Neural progenitor cell (in vitro differentiated cells): ENCODE data around the gene CCDC142. TPM values are rescaled to one million over a fixed set of nuclear protein-coding genes. Genes with fewer than 3 reads are reported as not detected.
A peak's percentile ranks its signal among the peaks of the same experiment; 100 is the strongest.
"Not testable (repeated sequence)": the region's sequence is repeated elsewhere in the genome, so short reads cannot be mapped to it uniquely, and the experiment has no call there.

Experiments
- DNase-seq: peaks from one replicate; pipeline ENCODE4 v3.0.0-alpha.2; 2016; ENCODE audit warnings: low spot score
- H2AFZ ChIP-seq: fragments of 200-600 bp; sonication (generic); replicated peaks from 2 replicates; pipeline ENCODE4 v1.6.1; 2016; ENCODE audit warnings: antibody characterized with exemption
- H3F3A ChIP-seq: fragments of 200-600 bp; sonication (generic); 2 replicates; pipeline ENCODE4 v1.6.1; 2016; ENCODE audit warnings: antibody characterized with exemption, low read depth
- H3K27ac ChIP-seq: fragments of 200-600 bp; sonication (generic); 2 replicates; pipeline ENCODE4 v1.5.1; 2016; ENCODE audit warnings: mild to moderate bottlenecking
- H3K27me3 ChIP-seq: fragments of 200-600 bp; sonication (generic); 2 replicates; pipeline ENCODE4 v1.6.1; 2016; ENCODE audit warnings: mild to moderate bottlenecking, moderate library complexity
- H3K36me3 ChIP-seq: fragments of 200-600 bp; sonication (generic); 2 replicates; pipeline ENCODE4 v1.5.1; 2016
- H3K4me1 ChIP-seq: fragments of 200-600 bp; sonication (generic); 2 replicates; pipeline ENCODE4 v1.6.1; 2016; ENCODE audit warnings: mixed run types
- H3K4me2 ChIP-seq: fragments of 200-600 bp; sonication (generic); 2 replicates; pipeline ENCODE4 v1.6.1; 2016
- H3K4me3 ChIP-seq: fragments of 200-600 bp; sonication (generic); 2 replicates; pipeline ENCODE4 v1.5.1; 2016
- H3K79me2 ChIP-seq: fragments of 200-600 bp; sonication (generic); 2 replicates; pipeline ENCODE4 v1.6.1; 2016; ENCODE audit warnings: low read depth
- H3K9ac ChIP-seq: fragments of 200-600 bp; sonication (generic); 2 replicates; pipeline ENCODE4 v1.6.1; 2016
- H3K9me3 ChIP-seq: fragments of 200-600 bp; sonication (generic); 2 replicates; pipeline ENCODE4 v1.5.1; 2016; ENCODE audit warnings: low read depth
- H4K20me1 ChIP-seq: fragments of 200-600 bp; sonication (generic); 2 replicates; pipeline ENCODE4 v1.6.1; 2016; ENCODE audit warnings: low read depth
- H3K27ac Mint-ChIP-seq: 3 replicates; pipeline ENCODE4 v1.8.0; 2021; ENCODE audit warnings: mixed read lengths
- H3K27me3 Mint-ChIP-seq: 2 replicates; pipeline ENCODE4 v1.8.0; 2022; ENCODE audit warnings: low read depth, mild to moderate bottlenecking, inconsistent platforms, moderate library complexity, mixed read lengths; ENCODE audit not compliant: insufficient read depth
- H3K36me3 Mint-ChIP-seq: 3 replicates; pipeline ENCODE4 v1.8.0; 2021; ENCODE audit warnings: mixed read lengths
- H3K4me1 Mint-ChIP-seq: 3 replicates; pipeline ENCODE4 v1.8.0; 2021; ENCODE audit warnings: mixed read lengths
- H3K4me3 Mint-ChIP-seq: 3 replicates; pipeline ENCODE4 v1.8.0; 2021; ENCODE audit warnings: mild to moderate bottlenecking, moderate library complexity, mixed read lengths
- H3K9me3 Mint-ChIP-seq: 3 replicates; pipeline ENCODE4 v1.8.0; 2020; ENCODE audit warnings: mixed read lengths
- EZH2 ChIP-seq: fragments of 200-600 bp; sonication (generic); IDR thresholded peaks from 2 replicates; pipeline ENCODE4 v1.6.1; 2017; ENCODE audit warnings: antibody characterized with exemption, mild to moderate bottlenecking, moderate library complexity
- EZH2phosphoT487 ChIP-seq: fragments of 200-600 bp; sonication (generic); IDR thresholded peaks from 2 replicates; pipeline ENCODE4 v1.6.1; 2017; ENCODE audit warnings: antibody characterized with exemption
- total RNA-seq: library from RNA; depleted of rRNA; stranded (reverse); fragments of >200 nt; gene quantifications from 2 replicates; pipeline ENCODE4 v1.2.3, GENCODE V29; 2015; ENCODE audit warnings: low replicate concordance
- TF ChIP-seq, protein P1 (sequence below): fragments of 200-600 bp; sonication (generic); IDR thresholded peaks from 2 replicates; pipeline ENCODE4 v1.5.1; 2017; ENCODE audit warnings: antibody characterized with exemption, mild to moderate bottlenecking

The CCDC142 gene
- total RNA-seq, 1 donor from 2014 or later, result 12.0 TPM

DNA sequence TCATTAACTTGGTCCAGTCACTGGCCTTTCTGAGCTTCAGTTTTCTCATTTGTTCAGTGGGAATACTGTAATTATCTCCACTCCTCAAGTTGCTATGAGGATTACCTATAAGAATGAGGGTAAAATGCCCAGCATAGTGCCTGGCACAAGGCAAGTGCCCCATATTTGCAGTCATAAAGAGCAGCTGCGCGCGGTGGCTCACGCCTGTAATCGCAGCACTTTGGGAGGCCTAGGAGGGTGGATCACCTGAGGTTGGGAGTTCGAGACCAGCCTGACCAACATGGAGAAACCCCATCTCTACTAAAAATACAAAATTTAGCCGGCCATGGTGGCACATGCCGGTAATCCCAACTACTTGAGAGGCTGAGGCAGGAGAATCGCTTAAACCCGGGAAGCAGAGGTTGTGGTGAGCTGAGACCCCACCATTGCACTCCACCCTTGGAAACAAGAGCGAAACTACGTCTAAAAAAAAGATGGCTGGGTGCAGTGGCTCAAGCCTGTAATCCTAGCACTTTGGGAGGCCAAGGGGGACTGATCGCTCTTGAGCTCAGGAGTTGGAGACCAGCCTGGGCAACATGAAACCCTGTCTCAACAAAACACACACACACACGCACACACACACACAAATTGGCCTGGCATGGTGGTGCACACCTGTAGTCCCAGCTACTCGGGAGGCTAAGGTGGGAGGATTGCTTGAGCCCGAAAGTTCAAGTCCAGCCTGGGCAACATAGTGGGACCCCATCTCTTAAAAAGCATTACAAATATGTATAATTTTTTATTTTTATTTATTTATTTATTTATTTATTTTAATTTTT is 40.1 kb downstream of the CCDC142 start:
- TF ChIP-seq, protein P1, sequence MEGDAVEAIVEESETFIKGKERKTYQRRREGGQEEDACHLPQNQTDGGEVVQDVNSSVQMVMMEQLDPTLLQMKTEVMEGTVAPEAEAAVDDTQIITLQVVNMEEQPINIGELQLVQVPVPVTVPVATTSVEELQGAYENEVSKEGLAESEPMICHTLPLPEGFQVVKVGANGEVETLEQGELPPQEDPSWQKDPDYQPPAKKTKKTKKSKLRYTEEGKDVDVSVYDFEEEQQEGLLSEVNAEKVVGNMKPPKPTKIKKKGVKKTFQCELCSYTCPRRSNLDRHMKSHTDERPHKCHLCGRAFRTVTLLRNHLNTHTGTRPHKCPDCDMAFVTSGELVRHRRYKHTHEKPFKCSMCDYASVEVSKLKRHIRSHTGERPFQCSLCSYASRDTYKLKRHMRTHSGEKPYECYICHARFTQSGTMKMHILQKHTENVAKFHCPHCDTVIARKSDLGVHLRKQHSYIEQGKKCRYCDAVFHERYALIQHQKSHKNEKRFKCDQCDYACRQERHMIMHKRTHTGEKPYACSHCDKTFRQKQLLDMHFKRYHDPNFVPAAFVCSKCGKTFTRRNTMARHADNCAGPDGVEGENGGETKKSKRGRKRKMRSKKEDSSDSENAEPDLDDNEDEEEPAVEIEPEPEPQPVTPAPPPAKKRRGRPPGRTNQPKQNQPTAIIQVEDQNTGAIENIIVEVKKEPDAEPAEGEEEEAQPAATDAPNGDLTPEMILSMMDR, result peak; percentile 1
- Histone ChIP-seq H3K4me3 (peak overlapping the region; percentile 77), H3F3A (peaks cover 39% of the 10 kb centered on the region), H2AFZ (peak overlapping the region; percentile 92), H3K27me3 (peaks cover 22% of the 10 kb centered on the region), H3K4me1 (peaks cover 18% of the 10 kb centered on the region), H3K4me2 (peak overlapping the region; percentile 98), H3K79me2 (peaks cover 23% of the 10 kb centered on the region), H4K20me1 (peaks cover 14% of the 10 kb centered on the region)
- peaks cover 29% of the 10 kb centered on the region for H3K4me1 Mint-ChIP-seq
- H3K27me3 Mint-ChIP-seq, result peaks cover 24% of the 10 kb centered on the region
- DNase-seq, H3K36me3 ChIP-seq, H3K27ac Mint-ChIP-seq, H3K9me3 Mint-ChIP-seq, H3K9ac ChIP-seq, H3K9me3 ChIP-seq, H3K27ac ChIP-seq, H3K36me3 Mint-ChIP-seq: not testable (repeated sequence)
- peak overlapping the region; percentile 92 for H3K4me3 Mint-ChIP-seq

DNA sequence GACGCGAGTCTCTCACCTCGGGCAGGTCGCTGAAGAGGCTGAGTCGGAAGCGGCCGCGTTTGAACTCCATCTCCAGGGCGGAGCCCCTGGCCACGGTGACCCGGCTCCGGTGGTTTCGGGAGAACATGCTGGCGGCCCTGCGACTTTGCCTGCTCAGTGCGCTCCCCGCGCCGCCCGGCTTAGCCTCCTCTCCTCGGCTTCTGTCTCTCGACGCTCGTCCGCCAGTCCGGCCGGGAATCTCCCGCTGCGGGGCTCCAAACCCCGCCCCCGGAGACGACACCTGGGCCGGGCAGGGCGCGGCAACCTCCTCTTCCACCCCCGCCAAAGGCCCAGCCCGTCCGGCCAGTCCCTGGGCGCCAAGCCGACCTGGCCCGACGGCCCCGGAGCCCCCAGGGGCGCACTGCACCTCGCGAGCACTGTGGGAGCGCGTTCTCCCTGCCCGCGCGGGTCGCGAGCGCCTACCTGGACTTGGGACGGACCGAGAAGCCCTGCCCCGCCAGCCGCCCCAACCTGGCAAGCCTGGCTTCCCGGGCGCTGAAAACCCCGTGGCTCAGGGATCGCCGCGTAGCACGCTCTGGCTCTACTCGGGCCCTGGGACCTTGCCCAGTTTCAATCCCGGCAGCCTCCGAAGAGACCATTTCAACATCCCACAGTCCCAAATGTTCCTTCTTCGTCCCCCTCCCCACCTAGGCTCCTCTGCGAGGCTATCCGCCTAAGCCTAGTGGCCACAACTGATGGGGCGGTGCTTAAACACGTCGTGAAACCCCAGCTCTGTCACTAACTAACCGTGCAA is 40.9 kb downstream of the CCDC142 start, which contains the start of gene RTKN:
Gene RTKN, minus strand, starts transcription at position 248 of the 793 bp plus-strand sequence. Its CDS starts 121 bp downstream, at position 127.
- Histone ChIP-seq H3F3A (peaks cover 39% of the 10 kb centered on the region), H3K4me3 (peak within 1 kb of the TSS; percentile 77), H3K36me3 (no peaks in the 10 kb centered on the region), H4K20me1 (peaks cover 17% of the 10 kb centered on the region), H3K27me3 (peaks cover 22% of the 10 kb centered on the region), H3K4me1 (peaks cover 18% of the 10 kb centered on the region), H3K27ac (peak within 1 kb of the TSS; percentile 98), H3K9ac (peak within 1 kb of the TSS; percentile 36), H3K4me2 (peak within 1 kb of the TSS; percentile 98), H3K9me3 (no peaks in the 10 kb centered on the region), H3K79me2 (peaks cover 31% of the 10 kb centered on the region), H2AFZ (peak within 1 kb of the TSS; percentile 92)
- TF ChIP-seq EZH2, result peak; percentile 50
- TF ChIP-seq EZH2phosphoT487, result peak; percentile 25
- TF ChIP-seq, protein P1, result peak; percentile 17
- Mint-ChIP-seq H3K27me3 (peaks cover 29% of the 10 kb centered on the region), H3K4me1 (peaks cover 36% of the 10 kb centered on the region), H3K36me3 (peaks cover 4% of the 10 kb centered on the region), H3K4me3 (peak within 1 kb of the TSS; percentile 92), H3K9me3 (no peaks in the 10 kb centered on the region), H3K27ac (peak within 1 kb of the TSS; percentile 83)
- peak; percentile 84 for DNase-seq

DNA sequence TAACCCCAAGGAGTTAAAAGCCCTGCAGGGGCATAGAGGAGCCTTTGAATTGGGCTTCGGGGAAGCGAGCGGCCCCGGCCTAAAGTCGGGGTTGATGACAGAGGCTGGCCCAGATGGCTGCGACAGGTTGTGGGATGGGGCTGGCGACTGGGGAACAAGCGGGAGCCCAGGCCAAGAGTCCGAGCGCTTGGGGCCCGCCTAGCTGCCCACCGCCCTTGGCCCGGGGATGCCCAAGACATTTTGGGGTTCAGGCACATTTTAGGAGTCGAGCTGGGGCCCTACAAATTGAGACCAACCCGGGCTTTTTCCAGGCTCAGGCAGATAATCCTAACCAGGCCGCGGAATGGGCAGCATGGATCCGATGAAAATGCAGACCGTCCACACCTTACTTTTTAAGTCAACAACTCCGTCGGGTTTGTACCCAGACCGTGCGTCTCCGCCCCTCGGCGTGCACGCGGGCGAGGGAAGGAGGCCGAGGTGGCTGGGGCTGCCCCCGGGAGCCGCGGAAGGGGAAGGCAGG is 41.6 kb downstream of the CCDC142 start:
- peak overlapping the region; percentile 36 for H3K9ac ChIP-seq
- peak overlapping the region; percentile 77 for H3K4me3 ChIP-seq
- H3K9me3 ChIP-seq, result no peaks in the 10 kb centered on the region
- H3K27me3 ChIP-seq, result peaks cover 22% of the 10 kb centered on the region
- H3F3A ChIP-seq, result peaks cover 39% of the 10 kb centered on the region
- DNase-seq, result peak; percentile 70
- Mint-ChIP-seq H3K36me3 (peaks cover 4% of the 10 kb centered on the region), H3K4me1 (peaks cover 36% of the 10 kb centered on the region), H3K4me3 (peak overlapping the region; percentile 92), H3K27me3 (peaks cover 30% of the 10 kb centered on the region), H3K9me3 (no peaks in the 10 kb centered on the region), H3K27ac (no peak overlapping the region)
- peak overlapping the region; percentile 98 for H3K4me2 ChIP-seq
- no peaks in the 10 kb centered on the region for H3K36me3 ChIP-seq
- H4K20me1 ChIP-seq, result peaks cover 18% of the 10 kb centered on the region
- peaks cover 18% of the 10 kb centered on the region for H3K4me1 ChIP-seq
- H2AFZ ChIP-seq, result peak overlapping the region; percentile 92
- peaks cover 36% of the 10 kb centered on the region for H3K79me2 ChIP-seq
- no peak for TF ChIP-seq EZH2phosphoT487
- TF ChIP-seq, protein P1, result no peak
- peak; percentile 27 for TF ChIP-seq EZH2
- H3K27ac ChIP-seq, result peak overlapping the region; percentile 98
